ENCODE data around the gene GPR153.
"Not testable (repeated sequence)": the region's sequence is repeated elsewhere in the genome, so short reads cannot be mapped to it uniquely, and the experiment has no call there.

Gene GPR153

GRCh38 chr1:6221210-6221784, 39.6 kb downstream of the GPR153 start:
- H3K9me3 ChIP-seq (ENCODE audit: insufficient read depth, low read depth, low read length): no peaks in the 10 kb centered on the region
- H3K14ac ChIP-seq (ENCODE audit: low read length): no peak overlapping the region
- H4K91ac ChIP-seq (ENCODE audit: low read depth, low read length): no peak overlapping the region
- DNase-seq: no peak
- H3K79me1 ChIP-seq (ENCODE audit: low read length): no peaks in the 10 kb centered on the region
- H3K36me3 ChIP-seq (ENCODE audit: control insufficient read depth in 1 of 2, insufficient read depth in 2 of 2, low read length in 2 of 2): peaks cover 36% of the 10 kb centered on the region in 2 experiments
- no peak overlapping the region for H2AK5ac ChIP-seq (ENCODE audit: low read length)
- no peaks in the 10 kb centered on the region for H3K27me3 ChIP-seq (ENCODE audit: insufficient read depth, low read length)
- no peak overlapping the region for H2BK12ac ChIP-seq (ENCODE audit: low read length)
- H4K12ac ChIP-seq (ENCODE audit: low read depth, low read length): no peak overlapping the region
- no CpG with 5 or more reads among the region's 12 CpGs for WGBS (ENCODE audit: extremely low coverage, insufficient coverage, insufficient read length)
- no peak overlapping the region for H2BK120ac ChIP-seq (ENCODE audit: insufficient read depth, low read length, poor library complexity)
- H3K4me2 ChIP-seq (ENCODE audit: low read length): no peak overlapping the region
- no peak overlapping the region for H2AFZ ChIP-seq (ENCODE audit: insufficient read depth, low read length, poor library complexity)
- no peak overlapping the region for H3K27ac ChIP-seq (ENCODE audit: low read depth, low read length)
- H3K9ac ChIP-seq (ENCODE audit: low read length): no peak overlapping the region
- no peak overlapping the region for H2BK5ac ChIP-seq (ENCODE audit: low read depth, low read length, poor library complexity)
- H3K4me1 ChIP-seq (ENCODE audit: control insufficient read depth in 1 of 2, insufficient read depth in 2 of 2, low read length in 2 of 2): peaks cover 3 to 5% of the 10 kb centered on the region in 2 experiments
- no peak overlapping the region for H3K4me3 ChIP-seq (ENCODE audit: low read depth, low read length)
- no peak overlapping the region for H3K23ac ChIP-seq (ENCODE audit: low read length)
- H3K79me2 ChIP-seq (ENCODE audit: control insufficient read depth, insufficient read depth, low read length, poor library complexity): no peaks in the 10 kb centered on the region
- no peak overlapping the region for H3K4ac ChIP-seq (ENCODE audit: low read depth, low read length)
- no peak overlapping the region for H3K18ac ChIP-seq (ENCODE audit: low read length)
- no peak overlapping the region for H4K8ac ChIP-seq (ENCODE audit: low read depth, low read length)

GRCh38 chr1:6220236-6220635, 40.7 kb downstream of the GPR153 start:
- H2BK5ac ChIP-seq (ENCODE audit: low read depth, low read length, poor library complexity): no peak overlapping the region
- H2BK120ac ChIP-seq (ENCODE audit: insufficient read depth, low read length, poor library complexity): no peak overlapping the region
- H2AFZ ChIP-seq (ENCODE audit: insufficient read depth, low read length, poor library complexity): no peak overlapping the region
- H3K36me3 ChIP-seq (ENCODE audit: control insufficient read depth in 1 of 2, insufficient read depth in 2 of 2, low read length in 2 of 2): peaks cover 25 to 26% of the 10 kb centered on the region in 2 experiments
- no peaks in the 10 kb centered on the region for H3K27me3 ChIP-seq (ENCODE audit: insufficient read depth, low read length)
- H3K27ac ChIP-seq (ENCODE audit: low read depth, low read length): no peak overlapping the region
- peaks cover 3 to 5% of the 10 kb centered on the region in 2 experiments for H3K4me1 ChIP-seq (ENCODE audit: control insufficient read depth in 1 of 2, insufficient read depth in 2 of 2, low read length in 2 of 2)
- H3K4me2 ChIP-seq (ENCODE audit: low read length): no peak overlapping the region
- no peak overlapping the region for H2BK12ac ChIP-seq (ENCODE audit: low read length)
- H3K18ac ChIP-seq (ENCODE audit: low read length): no peak overlapping the region
- no peak overlapping the region for H2AK5ac ChIP-seq (ENCODE audit: low read length)
- no CpG with 5 or more reads among the region's 8 CpGs for WGBS (ENCODE audit: extremely low coverage, insufficient coverage, insufficient read length)
- peak; percentile 88 to 94 for DNase-seq
- H4K8ac ChIP-seq (ENCODE audit: low read depth, low read length): no peak overlapping the region
- no peak overlapping the region for H4K12ac ChIP-seq (ENCODE audit: low read depth, low read length)
- H3K4me3 ChIP-seq (ENCODE audit: low read depth, low read length): no peak overlapping the region
- no peak overlapping the region for H3K14ac ChIP-seq (ENCODE audit: low read length)
- H4K91ac ChIP-seq (ENCODE audit: low read depth, low read length): no peak overlapping the region
- no peaks in the 10 kb centered on the region for H3K79me2 ChIP-seq (ENCODE audit: control insufficient read depth, insufficient read depth, low read length, poor library complexity)
- no peak overlapping the region for H3K23ac ChIP-seq (ENCODE audit: low read length)
- no peaks in the 10 kb centered on the region for H3K79me1 ChIP-seq (ENCODE audit: low read length)
- no peaks in the 10 kb centered on the region for H3K9me3 ChIP-seq (ENCODE audit: insufficient read depth, low read depth, low read length)
- no peak overlapping the region for H3K4ac ChIP-seq (ENCODE audit: low read depth, low read length)
- no peak overlapping the region for H3K9ac ChIP-seq (ENCODE audit: low read length)

GRCh38 chr1:6219641-6220040, 41.3 kb downstream of the GPR153 start:
- not testable (repeated sequence) for H3K4me2 ChIP-seq (ENCODE audit: low read length); H3K27me3 ChIP-seq (ENCODE audit: insufficient read depth, low read length); H3K9ac ChIP-seq (ENCODE audit: low read length); H2AK5ac ChIP-seq (ENCODE audit: low read length); H3K4me1 ChIP-seq (ENCODE audit: control insufficient read depth in 1 of 2, insufficient read depth in 2 of 2, low read length in 2 of 2); H4K12ac ChIP-seq (ENCODE audit: low read depth, low read length); H2AFZ ChIP-seq (ENCODE audit: insufficient read depth, low read length, poor library complexity); H3K23ac ChIP-seq (ENCODE audit: low read length); H4K8ac ChIP-seq (ENCODE audit: low read depth, low read length); H3K79me2 ChIP-seq (ENCODE audit: control insufficient read depth, insufficient read depth, low read length, poor library complexity); H3K4me3 ChIP-seq (ENCODE audit: low read depth, low read length); H3K14ac ChIP-seq (ENCODE audit: low read length); H2BK120ac ChIP-seq (ENCODE audit: insufficient read depth, low read length, poor library complexity); H2BK12ac ChIP-seq (ENCODE audit: low read length); H3K4ac ChIP-seq (ENCODE audit: low read depth, low read length); H3K9me3 ChIP-seq (ENCODE audit: insufficient read depth, low read depth, low read length); H2BK5ac ChIP-seq (ENCODE audit: low read depth, low read length, poor library complexity); H4K91ac ChIP-seq (ENCODE audit: low read depth, low read length); H3K79me1 ChIP-seq (ENCODE audit: low read length); H3K27ac ChIP-seq (ENCODE audit: low read depth, low read length); H3K18ac ChIP-seq (ENCODE audit: low read length)
- peak; percentile 36 to 55 for DNase-seq
- H3K36me3 ChIP-seq (ENCODE audit: control insufficient read depth in 1 of 2, insufficient read depth in 2 of 2, low read length in 2 of 2): peaks cover 19 to 20% of the 10 kb centered on the region in 2 experiments
- WGBS (ENCODE audit: extremely low coverage, insufficient coverage, insufficient read length): no CpG with 5 or more reads among the region's 11 CpGs

GRCh38 chr1:6218375-6219164, 42.3 kb downstream of the GPR153 start:
- Histone ChIP-seq H2AFZ (ENCODE audit: insufficient read depth, low read length, poor library complexity) (no peak overlapping the region), H3K27me3 (ENCODE audit: insufficient read depth, low read length) (no peaks in the 10 kb centered on the region), H4K12ac (ENCODE audit: low read depth, low read length) (no peak overlapping the region), H3K4me1 (ENCODE audit: control insufficient read depth in 1 of 2, insufficient read depth in 2 of 2, low read length in 2 of 2) (peaks cover 3 to 5% of the 10 kb centered on the region in 2 experiments), H3K36me3 (ENCODE audit: control insufficient read depth in 1 of 2, insufficient read depth in 2 of 2, low read length in 2 of 2) (peaks cover 12 to 13% of the 10 kb centered on the region in 2 experiments), H3K14ac (ENCODE audit: low read length) (no peak overlapping the region), H2BK5ac (ENCODE audit: low read depth, low read length, poor library complexity) (no peak overlapping the region), H3K23ac (ENCODE audit: low read length) (no peak overlapping the region), H2AK5ac (ENCODE audit: low read length) (no peak overlapping the region), H3K79me2 (ENCODE audit: control insufficient read depth, insufficient read depth, low read length, poor library complexity) (no peaks in the 10 kb centered on the region), H3K9me3 (ENCODE audit: insufficient read depth, low read depth, low read length) (no peaks in the 10 kb centered on the region), H2BK120ac (ENCODE audit: insufficient read depth, low read length, poor library complexity) (no peak overlapping the region), H3K27ac (ENCODE audit: low read depth, low read length) (no peak overlapping the region), H3K4ac (ENCODE audit: low read depth, low read length) (no peak overlapping the region), H3K4me3 (ENCODE audit: low read depth, low read length) (no peak overlapping the region), H3K79me1 (ENCODE audit: low read length) (no peaks in the 10 kb centered on the region), H4K8ac (ENCODE audit: low read depth, low read length) (no peak overlapping the region), H3K9ac (ENCODE audit: low read length) (no peak overlapping the region), H4K91ac (ENCODE audit: low read depth, low read length) (no peak overlapping the region), H3K18ac (ENCODE audit: low read length) (no peak overlapping the region), H2BK12ac (ENCODE audit: low read length) (no peak overlapping the region), H3K4me2 (ENCODE audit: low read length) (no peak overlapping the region)
- WGBS (ENCODE audit: extremely low coverage, insufficient coverage, insufficient read length): no CpG with 5 or more reads among the region's 16 CpGs
- no peak for DNase-seq
